HG02938 (cell line): ENCODE results near the gene EHMT1.
"Not testable (repeated sequence)": the region's sequence is repeated elsewhere in the genome, so short reads cannot be mapped to it uniquely, and the experiment has no call there.

Experiments
- ATAC-seq: cut with Tn5 transposase; IDR thresholded peaks from one replicate; pipeline ENCODE4 v1.9.1; 2021; ENCODE audit warnings: mild to moderate bottlenecking, moderate library complexity; ENCODE audit not compliant: unreplicated experiment

The EHMT1 gene

GRCh38 chr9:137800196-137801022 is 181.6 kb downstream of the EHMT1 start:
- no peak for ATAC-seq

GRCh38 chr9:137801023-137801319 is 182.2 kb downstream of the EHMT1 start:
- ATAC-seq = no peak

- no peak for ATAC-seq
Observed at GRCh38 chr9:137802021-137802420, 183.2 kb downstream of the EHMT1 start.

- ATAC-seq = no peak
Observed at GRCh38 chr9:137802521-137803243, 183.9 kb downstream of the EHMT1 start.

- ATAC-seq = no peak
Observed at GRCh38 chr9:137804908-137805630, 186.3 kb downstream of the EHMT1 start.

- ATAC-seq = no peak
Observed at GRCh38 chr9:137807721-137808703, 189.2 kb downstream of the EHMT1 start.

- ATAC-seq = no peak
Observed at GRCh38 chr9:137809040-137809576, 190.3 kb downstream of the EHMT1 start.

GRCh38 chr9:137809726-137810450 is 191.1 kb downstream of the EHMT1 start:
- not testable (repeated sequence) for ATAC-seq

GRCh38 chr9:137811283-137811870 is 192.6 kb downstream of the EHMT1 start:
- ATAC-seq = no peak

- ATAC-seq = no peak
Observed at GRCh38 chr9:137812356-137813023, 193.7 kb downstream of the EHMT1 start.

- ATAC-seq = no peak
Observed at GRCh38 chr9:137813167-137813566, 194.4 kb downstream of the EHMT1 start.

GRCh38 chr9:137813651-137814415 is 195.0 kb downstream of the EHMT1 start:
- ATAC-seq = no peak

GRCh38 chr9:137814436-137814835 is 195.6 kb downstream of the EHMT1 start:
- ATAC-seq = no peak

- ATAC-seq = no peak
Observed at GRCh38 chr9:137814841-137815240, 196.0 kb downstream of the EHMT1 start.

GRCh38 chr9:137815256-137816255 is 196.8 kb downstream of the EHMT1 start:
- no peak for ATAC-seq

GRCh38 chr9:137816531-137817235 is 197.9 kb downstream of the EHMT1 start:
- no peak for ATAC-seq
